ENCODE measurements around the gene NISCH.

The NISCH gene

GRCh38 chr3:52438579-52439425 lies 16.6 kb upstream of the NISCH start:
- Mint-ChIP-seq H3K27me3 (peaks cover 0 to 7% of the 10 kb centered on the region in 2 donors), H3K4me1 (ENCODE audit: low read depth in 2 of 2) (no peaks in the 10 kb centered on the region), H3K36me3 (ENCODE audit: insufficient read depth) (no peaks in the 10 kb centered on the region), H3K9me3 (no peaks in the 10 kb centered on the region), H3K4me3 (no peak overlapping the region), H3K27ac (no peak overlapping the region)
- ATAC-seq (replicated peaks): no peak
- no peak for DNase-seq

GRCh38 chr3:52439426-52440248 lies 15.8 kb upstream of the NISCH start:
- Mint-ChIP-seq H3K36me3 (ENCODE audit: insufficient read depth) (no peaks in the 10 kb centered on the region), H3K9me3 (no peaks in the 10 kb centered on the region)

GRCh38 chr3:52440249-52440551 lies 15.2 kb upstream of the NISCH start:
- ATAC-seq (replicated peaks) (no peak), DNase-seq (no peak)
- Mint-ChIP-seq H3K27ac (no peak overlapping the region), H3K9me3 (no peaks in the 10 kb centered on the region), H3K4me1 (ENCODE audit: low read depth in 2 of 2) (peaks cover 3 to 6% of the 10 kb centered on the region in 2 donors), H3K36me3 (ENCODE audit: insufficient read depth) (no peaks in the 10 kb centered on the region), H3K4me3 (no peak overlapping the region), H3K27me3 (peaks cover 0 to 7% of the 10 kb centered on the region in 2 donors)

More at GRCh38 chr3:52439426-52440248, 15.8 kb upstream of the NISCH start:
- no peak for DNase-seq
- no peak for ATAC-seq (replicated peaks)
- Mint-ChIP-seq H3K4me1 (ENCODE audit: low read depth in 2 of 2) (peaks cover 0 to 3% of the 10 kb centered on the region in 2 donors), H3K27me3 (peaks cover 0 to 7% of the 10 kb centered on the region in 2 donors), H3K4me3 (no peak overlapping the region), H3K27ac (no peak overlapping the region)

GRCh38 chr3:52440671-52441070 lies 14.7 kb upstream of the NISCH start:
- ATAC-seq (replicated peaks) (no peak), DNase-seq (no peak)
- Mint-ChIP-seq H3K4me1 (ENCODE audit: low read depth in 2 of 2) (peaks cover 3 to 6% of the 10 kb centered on the region in 2 donors), H3K36me3 (ENCODE audit: insufficient read depth) (no peaks in the 10 kb centered on the region), H3K27ac (no peak overlapping the region), H3K9me3 (no peaks in the 10 kb centered on the region), H3K27me3 (peaks cover 0 to 7% of the 10 kb centered on the region in 2 donors), H3K4me3 (no peak overlapping the region)

GRCh38 chr3:52441091-52441771 lies 14.2 kb upstream of the NISCH start:
- H3K4me3 Mint-ChIP-seq: no peak overlapping the region
- no peak for ATAC-seq (replicated peaks)
- DNase-seq: no peak
- peaks cover 0 to 7% of the 10 kb centered on the region in 2 donors for H3K27me3 Mint-ChIP-seq
- no peaks in the 10 kb centered on the region for H3K36me3 Mint-ChIP-seq (ENCODE audit: insufficient read depth)
- H3K27ac Mint-ChIP-seq: no peak overlapping the region
- H3K4me1 Mint-ChIP-seq (ENCODE audit: low read depth in 2 of 2): peaks cover 3 to 6% of the 10 kb centered on the region in 2 donors
- H3K9me3 Mint-ChIP-seq: no peaks in the 10 kb centered on the region

- peaks cover 4 to 6% of the 10 kb centered on the region in 2 donors for H3K4me1 Mint-ChIP-seq (ENCODE audit: low read depth in 2 of 2)
- DNase-seq (no peak), ATAC-seq (replicated peaks) (no peak)
- no peak overlapping the region for H3K4me3 Mint-ChIP-seq
- H3K9me3 Mint-ChIP-seq: no peaks in the 10 kb centered on the region
- peaks cover 0 to 7% of the 10 kb centered on the region in 2 donors for H3K27me3 Mint-ChIP-seq
- H3K27ac Mint-ChIP-seq: no peak overlapping the region
- no peaks in the 10 kb centered on the region for H3K36me3 Mint-ChIP-seq (ENCODE audit: insufficient read depth)
Measured at GRCh38 chr3:52441772-52442332, 13.6 kb upstream of the NISCH start.

GRCh38 chr3:52442409-52443267 lies 12.8 kb upstream of the NISCH start:
- Mint-ChIP-seq H3K9me3 (no peaks in the 10 kb centered on the region), H3K36me3 (ENCODE audit: insufficient read depth) (no peaks in the 10 kb centered on the region), H3K4me3 (no peak overlapping the region), H3K4me1 (ENCODE audit: low read depth in 2 of 2) (peaks cover 8 to 11% of the 10 kb centered on the region in 2 donors), H3K27ac (no peak overlapping the region), H3K27me3 (peaks cover 0 to 7% of the 10 kb centered on the region in 2 donors)
- no peak for ATAC-seq (replicated peaks)
- no peak for DNase-seq

GRCh38 chr3:52443268-52443610 lies 12.2 kb upstream of the NISCH start:
- ATAC-seq (replicated peaks): no peak
- Mint-ChIP-seq H3K27me3 (peaks cover 0 to 7% of the 10 kb centered on the region in 2 donors), H3K4me3 (no peak overlapping the region), H3K27ac (no peak overlapping the region), H3K36me3 (ENCODE audit: insufficient read depth) (no peaks in the 10 kb centered on the region), H3K4me1 (ENCODE audit: low read depth in 2 of 2) (peaks cover 8 to 11% of the 10 kb centered on the region in 2 donors), H3K9me3 (no peaks in the 10 kb centered on the region)
- no peak for DNase-seq

GRCh38 chr3:52443791-52444687 lies 11.4 kb upstream of the NISCH start:
- H3K4me1 Mint-ChIP-seq (ENCODE audit: low read depth in 2 of 2): peaks cover 8 to 14% of the 10 kb centered on the region in 2 donors

GRCh38 chr3:52444860-52445793 lies 10.3 kb upstream of the NISCH start, which contains the start of gene SEMA3G:
TSS of gene SEMA3G (minus strand) at chr3:52445103. CDS start at chr3:52445027, 76 bp downstream.
- peaks cover 8 to 14% of the 10 kb centered on the region in 2 donors for H3K4me1 Mint-ChIP-seq (ENCODE audit: low read depth in 2 of 2)
- H3K27ac Mint-ChIP-seq: peak within 1 kb of the TSS; percentile 35 to 38
- H3K36me3 Mint-ChIP-seq (ENCODE audit: insufficient read depth): no peaks in the 10 kb centered on the region
- peak; percentile 96 for ATAC-seq (replicated peaks)
- H3K9me3 Mint-ChIP-seq: no peaks in the 10 kb centered on the region
- no peak within 1 kb of the TSS for H3K4me3 Mint-ChIP-seq
- DNase-seq: peak; percentile 69 to 72 (median 69)
- H3K27me3 Mint-ChIP-seq: peaks cover 0 to 7% of the 10 kb centered on the region in 2 donors

More at GRCh38 chr3:52443791-52444687, 11.4 kb upstream of the NISCH start:
- no peaks in the 10 kb centered on the region for H3K9me3 Mint-ChIP-seq
- H3K36me3 Mint-ChIP-seq (ENCODE audit: insufficient read depth): no peaks in the 10 kb centered on the region
- no peak overlapping the region for H3K27ac Mint-ChIP-seq
- no peak for ATAC-seq (replicated peaks)
- peaks cover 0 to 7% of the 10 kb centered on the region in 2 donors for H3K27me3 Mint-ChIP-seq
- no peak for DNase-seq
- no peak overlapping the region for H3K4me3 Mint-ChIP-seq

- Mint-ChIP-seq H3K27me3 (peaks cover 0 to 7% of the 10 kb centered on the region in 2 donors), H3K4me1 (ENCODE audit: low read depth in 2 of 2) (peaks cover 8 to 14% of the 10 kb centered on the region in 2 donors), H3K9me3 (no peaks in the 10 kb centered on the region), H3K4me3 (no peak overlapping the region), H3K36me3 (ENCODE audit: insufficient read depth) (no peaks in the 10 kb centered on the region), H3K27ac (no peak overlapping the region)
- no peak for DNase-seq
- ATAC-seq (replicated peaks): no peak
Measured at GRCh38 chr3:52446042-52446441, 9.4 kb upstream of the NISCH start.

Measured in effector memory CD8-positive, alpha-beta T cell (primary cell).